Pancreas (tissue), 10 donors: ENCODE measurements around the gene RAB7B. TPM values are rescaled to one million over a fixed set of nuclear protein-coding genes. Genes with fewer than 3 reads are reported as not detected.

Experiments used
- ATAC-seq, 4 donors: fragments of 200-7000 bp; cut with Tn5 transposase; one replicate each; pipeline versions ENCODE4 v1.8.0 to v1.9.1; 2020; ENCODE audit warnings: mild to moderate bottlenecking in 4 of 4, moderate library complexity in 4 of 4
- DNase-seq, 6 donors: peaks; one replicate each; pipeline ENCODE4 v3.0.0-alpha.2; 2020
- FAIRE-seq: peaks from 2 replicates; lab custom pipeline; 2012; peaks lifted over from hg19 to GRCh38; lab: Jason Lieb, UNC
- H3K27ac ChIP-seq, 4 donors: fragments of 200-600 bp; sonication (generic); 1 replicate in 3 of 4; 2 replicates in 1 of 4; pipeline versions ENCODE4 v1.5.0 to v1.8.0; 2020
- H3K27me3 ChIP-seq, 4 donors: fragments of 200-600 bp; one replicate each; pipeline ENCODE4 v1.8.0; 2021
- H3K36me3 ChIP-seq, 3 donors: fragments of 200-600 bp; sonication (generic) in 1 of 3; one replicate each; pipeline versions ENCODE4 v1.5.0 to v1.8.0; 2020 to 2021
- H3K4me1 ChIP-seq, 3 donors: fragments of 200-600 bp; one replicate each; pipeline ENCODE4 v1.8.0; 2021
- H3K4me3 ChIP-seq, 4 donors: fragments of 200-600 bp; sonication (generic) in 2 of 4; one replicate each; pipeline versions ENCODE4 v1.5.0 to v1.8.0; 2020 to 2021
- H3K9me3 ChIP-seq, 4 donors: fragments of 200-600 bp; one replicate each; pipeline ENCODE4 v1.8.0; 2021
- WGBS, 2 donors: extraction: QIAGEN DNeasy Blood & Tissue Kit; methylation state at CpG; one replicate each; pipeline ENCODE4 v1.1.7; 2013; 5-methylcytosine and 5-hydroxymethylcytosine counted together
- intact Hi-C, 3 donors: fragments of 100-400 bp; cut with DNase I; formaldehyde crosslinking; loops; one replicate each; pipeline versions ENCODE4 v1.11.1 to v1.14.2; 2022
- polyA plus RNA-seq, 2 donors: library from polyadenylated mRNA; stranded (reverse); fragments of 200-250 nt; gene quantifications; one replicate each; pipeline ENCODE4 v1.2.3, GENCODE V29; 2013
- total RNA-seq, 6 donors: library from RNA; stranded (reverse); fragmentation: NEBNext Ultra II Directional in 4 of 6; extraction: Animal tissue kit (Norgen Biotek cat#: 25700) in 4 of 6; gene quantifications; one replicate each; pipeline versions ENCODE4 v1.2.1 to v1.2.4, GENCODE V29; 2021 to 2023
- TF ChIP-seq, protein P1 (sequence below), 4 donors: fragments of 200-600 bp; sonication (generic) in 3 of 4; IDR thresholded peaks; one replicate each; pipeline versions ENCODE4 v1.5.0 to v1.8.0; 2021; ENCODE audit warnings: antibody characterized with exemption in 4 of 4
- donor health status: healthy with polysubstance abuse.
- donor health status: DM: no; HTN: no; CAD: no; lungs with moderate emphysema.
- donor health status: DM: no; HTN: no; CAD: no.
- donor health status: control.
- donor health status: control.
- donor health status: Bipolar disorder and iron deficiency.
- donor health status: DM: yes; HTN: yes; CAD: no.
- donor health status: DM: no; HTN: no; CAD: no.
- donor health status: DM: no; HTN: no; CAD: no.
- donor health status: DM: yes; HTN: yes; CAD: no.

RAB7B gene
- total and polyA plus RNA-seq, 8 donors: 0.24 to 4.0 (median 0.59) TPM

DNA sequence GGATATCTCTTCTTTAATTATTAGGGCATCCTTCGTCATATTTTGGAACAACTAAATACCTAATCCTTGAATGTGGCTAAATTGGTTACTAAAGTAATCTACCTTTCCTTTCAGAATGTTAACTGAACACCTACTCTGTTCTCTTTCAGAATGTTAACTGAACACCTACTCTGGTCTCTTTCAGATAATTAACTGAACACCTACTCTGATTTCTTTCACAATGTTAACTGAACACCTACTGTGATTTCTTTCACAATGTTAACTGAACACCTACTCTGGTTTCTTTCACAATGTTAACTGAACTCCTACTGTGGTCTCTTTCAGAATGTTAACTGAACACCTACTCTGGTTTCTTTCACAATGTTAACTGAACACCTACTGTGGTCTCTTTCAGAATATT lies 21.9 kb downstream of the RAB7B start:
- H3K36me3 ChIP-seq: no peaks in the 10 kb centered on the region
- WGBS, 2 donors: 86 to 100% methylated on average over 1 of the region's 1 CpG
- FAIRE-seq: no peak
- intact Hi-C loops: no loop called here
- peaks cover 0 to 10% (median 0%) of the 10 kb centered on the region in 3 donors for H3K4me1 ChIP-seq
- no peaks in the 10 kb centered on the region for H3K9me3 ChIP-seq
- no peaks in the 10 kb centered on the region for H3K27me3 ChIP-seq
- TF ChIP-seq, protein P1, sequence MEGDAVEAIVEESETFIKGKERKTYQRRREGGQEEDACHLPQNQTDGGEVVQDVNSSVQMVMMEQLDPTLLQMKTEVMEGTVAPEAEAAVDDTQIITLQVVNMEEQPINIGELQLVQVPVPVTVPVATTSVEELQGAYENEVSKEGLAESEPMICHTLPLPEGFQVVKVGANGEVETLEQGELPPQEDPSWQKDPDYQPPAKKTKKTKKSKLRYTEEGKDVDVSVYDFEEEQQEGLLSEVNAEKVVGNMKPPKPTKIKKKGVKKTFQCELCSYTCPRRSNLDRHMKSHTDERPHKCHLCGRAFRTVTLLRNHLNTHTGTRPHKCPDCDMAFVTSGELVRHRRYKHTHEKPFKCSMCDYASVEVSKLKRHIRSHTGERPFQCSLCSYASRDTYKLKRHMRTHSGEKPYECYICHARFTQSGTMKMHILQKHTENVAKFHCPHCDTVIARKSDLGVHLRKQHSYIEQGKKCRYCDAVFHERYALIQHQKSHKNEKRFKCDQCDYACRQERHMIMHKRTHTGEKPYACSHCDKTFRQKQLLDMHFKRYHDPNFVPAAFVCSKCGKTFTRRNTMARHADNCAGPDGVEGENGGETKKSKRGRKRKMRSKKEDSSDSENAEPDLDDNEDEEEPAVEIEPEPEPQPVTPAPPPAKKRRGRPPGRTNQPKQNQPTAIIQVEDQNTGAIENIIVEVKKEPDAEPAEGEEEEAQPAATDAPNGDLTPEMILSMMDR (IDR thresholded peaks at IDR 0.05): no peak
- no peak for ATAC-seq
- no peak for DNase-seq
- no peak overlapping the region for H3K27ac ChIP-seq
- H3K4me3 ChIP-seq: no peak overlapping the region

DNA sequence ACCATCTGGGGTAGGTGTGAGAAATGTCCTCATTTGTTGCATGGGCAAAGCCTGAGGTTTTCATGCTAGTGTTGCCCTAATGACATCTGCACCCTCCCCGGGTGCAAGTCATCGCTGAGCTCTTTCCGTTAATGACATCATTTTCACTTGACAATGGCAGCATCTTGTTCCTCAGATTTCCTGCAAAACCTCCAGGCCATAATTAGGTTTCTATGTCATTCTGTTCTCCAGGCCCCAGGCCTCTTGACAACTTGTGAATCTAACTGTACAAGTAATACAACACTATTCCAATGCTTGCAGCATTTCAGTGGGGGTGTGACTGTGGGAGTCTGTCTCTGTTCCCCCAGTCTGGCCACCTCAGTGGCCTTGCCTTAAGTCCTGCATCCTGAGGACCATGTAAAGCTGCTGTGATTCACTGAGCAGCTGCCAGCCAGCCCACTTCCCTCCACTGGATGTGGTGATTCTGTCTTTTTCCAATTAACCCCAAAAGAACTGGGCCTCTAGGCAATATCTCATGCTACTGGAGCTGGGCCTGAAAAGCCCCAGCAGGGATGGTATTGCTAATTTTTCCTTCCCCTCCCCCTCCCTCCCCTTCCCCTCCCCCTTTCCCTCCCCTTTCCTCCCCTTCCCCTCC lies 22.8 kb downstream of the RAB7B start:
- no peak overlapping the region for H3K27ac ChIP-seq
- no peaks in the 10 kb centered on the region for H3K36me3 ChIP-seq
- H3K4me3 ChIP-seq: no peak overlapping the region
- WGBS, 2 donors: 76 to 85% methylated on average over 3 of the region's 3 CpGs
- no peak for ATAC-seq
- TF ChIP-seq, protein P1 (IDR thresholded peaks at IDR 0.05): no peak
- H3K9me3 ChIP-seq: no peaks in the 10 kb centered on the region
- intact Hi-C loops: no loop called here
- H3K27me3 ChIP-seq: no peaks in the 10 kb centered on the region
- peak in 1 of 6 donors; percentile 27 for DNase-seq
- FAIRE-seq: no peak
- peaks cover 0 to 10% (median 0%) of the 10 kb centered on the region in 3 donors for H3K4me1 ChIP-seq

DNA sequence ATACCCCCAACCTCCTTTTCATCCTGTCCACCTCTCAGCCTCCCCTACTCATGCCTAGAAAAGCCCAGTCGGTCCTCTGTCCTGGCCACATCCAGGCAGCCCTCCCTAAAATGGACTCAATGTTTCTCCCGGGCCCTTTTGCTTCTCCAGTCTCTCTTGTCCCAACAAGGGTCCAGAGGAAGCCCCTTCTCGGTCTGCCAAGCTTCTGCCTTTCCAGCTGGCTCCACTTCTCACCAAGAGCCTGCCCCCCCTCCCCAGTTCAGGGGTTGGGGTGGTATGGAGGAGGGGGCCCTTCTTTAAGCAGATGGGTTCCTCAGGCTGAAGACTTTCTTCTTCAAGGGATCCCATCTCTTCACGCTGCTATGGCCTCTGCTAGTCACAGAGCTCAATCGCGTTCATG lies 23.9 kb downstream of the RAB7B start:
- no peaks in the 10 kb centered on the region for H3K27me3 ChIP-seq
- H3K4me3 ChIP-seq: no peak overlapping the region
- WGBS, 2 donors: 76 to 87% methylated on average over 6 of the region's 6 CpGs
- intact Hi-C loops: loop anchor here (5.0 to 10.0 kb wide), 4 partner anchors 54 to 187 kb away; no protein-coding TSS in a partner anchor
- TF ChIP-seq, protein P1 (IDR thresholded peaks at IDR 0.05): no peak
- FAIRE-seq: no peak
- no peaks in the 10 kb centered on the region for H3K9me3 ChIP-seq
- ATAC-seq: no peak
- H3K4me1 ChIP-seq: peaks cover 0 to 4% (median 0%) of the 10 kb centered on the region in 3 donors
- no peak overlapping the region for H3K27ac ChIP-seq
- no peak for DNase-seq
- H3K36me3 ChIP-seq: no peaks in the 10 kb centered on the region

DNA sequence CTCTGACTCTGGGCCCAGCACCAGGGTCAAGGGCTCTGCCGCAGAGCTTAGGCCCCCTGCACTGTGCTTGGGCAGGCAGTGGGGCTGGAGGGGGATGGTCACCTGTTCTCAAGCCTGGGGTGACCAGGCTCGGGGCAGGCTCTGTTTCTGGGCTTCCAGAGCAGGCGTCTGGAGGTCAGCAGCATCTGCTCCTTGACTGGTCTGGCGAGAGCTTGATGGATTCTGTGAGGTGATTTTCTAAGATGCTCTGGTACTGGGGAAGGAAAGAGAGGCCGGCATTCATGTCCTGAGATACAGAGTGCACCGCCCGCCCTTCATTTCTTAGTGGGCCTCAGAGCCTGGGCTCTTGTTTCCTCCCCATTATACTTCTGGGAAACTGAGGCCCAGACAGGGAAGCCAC lies 24.5 kb downstream of the RAB7B start:
- H3K36me3 ChIP-seq: no peaks in the 10 kb centered on the region
- FAIRE-seq (no peak), ATAC-seq (no peak), DNase-seq (no peak)
- H3K9me3 ChIP-seq: no peaks in the 10 kb centered on the region
- TF ChIP-seq, protein P1 (IDR thresholded peaks at IDR 0.05): no peak
- H3K27ac ChIP-seq: no peak overlapping the region
- intact Hi-C loops: loop anchor here (5.0 to 10.0 kb wide), 4 partner anchors 54 to 186 kb away; no protein-coding TSS in a partner anchor
- 82 to 84% methylated on average over 7 of the region's 7 CpGs for WGBS, 2 donors
- no peak overlapping the region for H3K4me3 ChIP-seq
- peaks cover 0 to under 1% (median 0%) of the 10 kb centered on the region in 3 donors for H3K4me1 ChIP-seq
- H3K27me3 ChIP-seq: no peaks in the 10 kb centered on the region
